Activated CD4-positive, alpha-beta T cell treated with anti-CD3 and anti-CD28 coated beads, Interleukin-2, amount 10 ng/mL, durations not matched to agents 24 days and 14 days (primary cell): Measurements from ENCODE around the gene LARGE2. TPM values are rescaled to one million over a fixed set of nuclear protein-coding genes. Genes with fewer than 3 reads are reported as not detected.
A peak's percentile ranks its signal among the peaks of the same experiment; 100 is the strongest.
"Not testable (repeated sequence)": the region's sequence is repeated elsewhere in the genome, so short reads cannot be mapped to it uniquely, and the experiment has no call there.

Experiments
- DNase-seq: peaks from one replicate; pipeline ENCODE4 v3.0.0; 2022
- H3K27ac Mint-ChIP-seq: one replicate; pipeline ENCODE4 v1.8.0; 2022; ENCODE audit warnings: mild to moderate bottlenecking, mixed read lengths
- H3K27me3 Mint-ChIP-seq: one replicate; pipeline ENCODE4 v1.8.0; 2022; ENCODE audit warnings: mixed read lengths
- H3K36me3 Mint-ChIP-seq: one replicate; pipeline ENCODE4 v1.8.0; 2022; ENCODE audit warnings: low read depth, mild to moderate bottlenecking, mixed read lengths
- H3K4me1 Mint-ChIP-seq: one replicate; pipeline ENCODE4 v1.8.0; 2021; ENCODE audit warnings: mixed read lengths
- H3K4me3 Mint-ChIP-seq: one replicate; pipeline ENCODE4 v1.8.0; 2022; ENCODE audit warnings: mild to moderate bottlenecking, moderate library complexity, mixed read lengths
- H3K9me3 Mint-ChIP-seq: one replicate; pipeline ENCODE4 v1.8.0; 2021; ENCODE audit warnings: mixed read lengths
- intact Hi-C: fragments of 100-400 bp; cut with micrococcal nuclease; formaldehyde crosslinking; loops from one replicate; pipeline ENCODE4 v1.15.1; 2023
- total RNA-seq: library from RNA; stranded (reverse); gene quantifications from 2 replicates; pipeline ENCODE4 v1.2.3, GENCODE V29; 2022

Gene LARGE2
- total RNA-seq, 1 donor from 2014 or later, result not detected

DNA sequence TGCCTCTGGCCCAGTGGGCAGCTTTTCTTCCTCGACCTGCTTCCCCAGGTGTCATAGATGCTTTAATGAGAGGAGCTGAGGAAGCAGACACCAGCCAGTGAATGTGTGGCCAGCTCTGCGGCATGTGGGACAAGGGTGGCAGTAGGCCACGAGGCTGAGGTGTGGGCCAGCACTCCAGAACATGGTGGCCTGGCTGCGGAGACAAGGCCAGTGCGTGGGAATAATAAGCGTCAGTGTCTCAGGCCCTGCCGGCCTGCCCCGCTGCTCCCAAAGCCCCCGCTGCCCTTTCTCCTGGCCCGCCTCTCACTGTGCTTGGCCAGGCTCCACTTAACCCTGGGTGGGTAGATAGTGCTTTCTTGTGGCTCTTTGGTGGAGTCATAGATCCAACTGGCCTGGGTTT is 34.9 kb upstream of the LARGE2 start:
- peaks cover 6% of the 10 kb centered on the region for H3K4me1 Mint-ChIP-seq
- no peaks in the 10 kb centered on the region for H3K9me3 Mint-ChIP-seq
- peaks cover 10% of the 10 kb centered on the region for H3K27me3 Mint-ChIP-seq
- no peak for DNase-seq
- intact Hi-C loops, result loop anchor here (5.0 kb wide), 1 partner anchor 40 kb away; the partner anchor contains the start of gene CRY2
- H3K27ac Mint-ChIP-seq, result no peak overlapping the region
- H3K36me3 Mint-ChIP-seq, result no peaks in the 10 kb centered on the region
- H3K4me3 Mint-ChIP-seq, result no peak overlapping the region

DNA sequence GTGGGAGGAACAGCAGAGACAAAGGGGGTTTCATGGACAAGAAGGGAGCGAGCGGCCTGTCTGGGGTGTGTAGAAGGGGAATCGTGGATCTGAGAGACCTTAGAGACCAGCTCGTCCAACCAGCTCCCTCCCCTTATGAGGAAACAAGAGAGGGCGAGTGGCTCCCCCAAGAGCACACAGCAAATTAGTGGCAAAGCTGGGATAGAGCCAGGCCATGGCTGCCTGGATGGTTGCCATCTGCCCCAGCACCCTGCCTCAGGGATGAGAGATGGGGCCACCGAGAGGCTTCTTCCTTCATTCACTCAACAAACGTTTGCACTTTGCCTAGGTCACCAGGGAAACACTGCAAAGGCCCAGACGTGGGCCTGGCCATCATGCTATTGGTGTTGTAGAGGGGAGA is 32.9 kb upstream of the LARGE2 start:
- intact Hi-C loops, result loop anchor here (5.0 kb wide), 1 partner anchor 42 kb away; the partner anchor contains the start of gene CRY2
- H3K4me1 Mint-ChIP-seq, result peaks cover 4% of the 10 kb centered on the region
- H3K27me3 Mint-ChIP-seq, result peaks cover 14% of the 10 kb centered on the region
- no peak for DNase-seq
- no peaks in the 10 kb centered on the region for H3K36me3 Mint-ChIP-seq
- no peak overlapping the region for H3K4me3 Mint-ChIP-seq
- no peak overlapping the region for H3K27ac Mint-ChIP-seq
- no peaks in the 10 kb centered on the region for H3K9me3 Mint-ChIP-seq

- Mint-ChIP-seq H3K36me3 (no peaks in the 10 kb centered on the region), H3K27me3 (peaks cover 13% of the 10 kb centered on the region), H3K9me3 (no peaks in the 10 kb centered on the region), H3K4me1 (peaks cover 3% of the 10 kb centered on the region), H3K27ac (no peak overlapping the region), H3K4me3 (no peak overlapping the region)
- no peak for DNase-seq
- intact Hi-C loops, result loop anchor here (5.0 kb wide), 1 partner anchor 43 kb away; the partner anchor contains the start of gene CRY2
Measured at GRCh38 chr11:45889966-45890365, 32.5 kb upstream of the LARGE2 start.

DNA sequence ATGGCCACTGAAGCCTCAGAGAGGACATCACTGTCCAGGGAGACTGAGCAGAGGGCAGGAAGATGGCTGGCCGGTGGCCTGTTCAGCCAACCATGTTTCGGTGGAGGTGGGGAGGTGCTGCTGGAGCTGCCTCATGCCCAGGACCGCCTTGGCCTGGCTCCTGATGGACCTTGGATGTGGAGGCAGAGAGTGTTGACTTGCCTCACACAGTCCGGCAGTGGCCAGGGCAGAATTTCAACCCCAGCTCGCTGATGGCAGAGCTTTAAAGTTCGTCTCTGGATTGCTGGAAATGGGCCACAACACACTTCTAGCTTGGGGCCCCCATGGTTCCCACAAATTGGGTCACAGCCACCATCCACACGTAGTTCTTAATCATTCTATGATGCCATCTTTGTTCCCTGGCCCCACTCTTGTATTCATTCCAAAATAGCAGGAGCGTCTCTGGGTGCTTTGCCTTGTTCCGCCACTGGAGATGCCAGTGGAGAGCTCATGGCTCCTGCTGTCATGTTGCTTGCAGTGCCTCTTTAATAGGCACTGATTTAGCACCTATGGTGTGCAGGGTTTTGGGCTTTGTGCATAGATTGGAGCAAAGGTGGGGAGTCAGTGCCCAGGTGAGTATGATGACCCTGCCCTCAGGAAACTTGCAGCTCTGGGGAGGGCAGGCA is 31.4 kb upstream of the LARGE2 start:
- Mint-ChIP-seq H3K27me3 (peaks cover 14% of the 10 kb centered on the region), H3K36me3 (no peaks in the 10 kb centered on the region), H3K4me3 (no peak overlapping the region), H3K4me1 (no peaks in the 10 kb centered on the region), H3K9me3 (no peaks in the 10 kb centered on the region), H3K27ac (no peak overlapping the region)
- no peak for DNase-seq
- intact Hi-C loops, result no loop called here

GRCh38 chr11:45892856-45893255 is 29.6 kb upstream of the LARGE2 start:
- intact Hi-C loops, result no loop called here
- H3K27me3 Mint-ChIP-seq, result peaks cover 20% of the 10 kb centered on the region
- H3K4me3 Mint-ChIP-seq, result no peak overlapping the region
- H3K27ac Mint-ChIP-seq, result no peak overlapping the region
- no peaks in the 10 kb centered on the region for H3K4me1 Mint-ChIP-seq
- no peak for DNase-seq
- no peaks in the 10 kb centered on the region for H3K36me3 Mint-ChIP-seq
- H3K9me3 Mint-ChIP-seq, result no peaks in the 10 kb centered on the region

GRCh38 chr11:45894555-45895247 is 27.8 kb upstream of the LARGE2 start:
- H3K36me3 Mint-ChIP-seq, result no peaks in the 10 kb centered on the region
- no peak overlapping the region for H3K27ac Mint-ChIP-seq
- no peak for DNase-seq
- no peaks in the 10 kb centered on the region for H3K9me3 Mint-ChIP-seq
- intact Hi-C loops, result no loop called here
- H3K27me3 Mint-ChIP-seq, result peaks cover 26% of the 10 kb centered on the region
- H3K4me3 Mint-ChIP-seq, result no peak overlapping the region
- peaks cover 2% of the 10 kb centered on the region for H3K4me1 Mint-ChIP-seq

GRCh38 chr11:45895553-45896259 is 26.8 kb upstream of the LARGE2 start:
- Mint-ChIP-seq H3K36me3 (no peaks in the 10 kb centered on the region), H3K9me3 (no peaks in the 10 kb centered on the region), H3K27ac (no peak overlapping the region), H3K4me1 (peaks cover 2% of the 10 kb centered on the region), H3K4me3 (no peak overlapping the region), H3K27me3 (peaks cover 30% of the 10 kb centered on the region)
- DNase-seq, result no peak
- intact Hi-C loops, result no loop called here

GRCh38 chr11:45896422-45896984 is 26.0 kb upstream of the LARGE2 start:
- Mint-ChIP-seq H3K36me3 (no peaks in the 10 kb centered on the region), H3K4me1 (peaks cover 2% of the 10 kb centered on the region), H3K9me3 (no peaks in the 10 kb centered on the region), H3K27me3 (peaks cover 38% of the 10 kb centered on the region), H3K4me3 (no peak overlapping the region), H3K27ac (no peak overlapping the region)
- intact Hi-C loops, result no loop called here
- no peak for DNase-seq

DNA sequence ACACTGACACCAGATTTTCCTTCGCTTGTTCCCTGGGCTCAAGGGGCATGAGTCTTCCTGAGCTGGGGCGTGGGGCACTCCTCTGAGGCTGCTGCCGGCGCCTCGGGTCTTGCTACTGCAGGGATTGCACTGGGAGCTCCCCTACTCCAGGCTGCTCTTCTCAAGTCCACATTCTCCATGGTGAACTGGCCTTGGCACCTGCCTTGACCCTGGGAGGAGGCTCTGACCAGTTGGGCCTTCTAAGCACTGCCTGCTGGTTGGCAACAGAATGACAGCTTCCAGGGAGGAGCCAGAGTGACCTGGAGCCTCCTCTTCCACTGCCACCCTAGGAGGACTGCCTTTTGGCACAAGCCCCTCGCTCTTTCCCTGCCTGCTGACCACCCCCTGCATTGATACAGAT is 24.9 kb upstream of the LARGE2 start:
- H3K36me3 Mint-ChIP-seq, result no peaks in the 10 kb centered on the region
- peaks cover 40% of the 10 kb centered on the region for H3K27me3 Mint-ChIP-seq
- no peak for DNase-seq
- intact Hi-C loops, result no loop called here
- peaks cover 2% of the 10 kb centered on the region for H3K4me1 Mint-ChIP-seq
- H3K4me3 Mint-ChIP-seq, result no peak overlapping the region
- H3K9me3 Mint-ChIP-seq, result no peaks in the 10 kb centered on the region
- no peak overlapping the region for H3K27ac Mint-ChIP-seq

DNA sequence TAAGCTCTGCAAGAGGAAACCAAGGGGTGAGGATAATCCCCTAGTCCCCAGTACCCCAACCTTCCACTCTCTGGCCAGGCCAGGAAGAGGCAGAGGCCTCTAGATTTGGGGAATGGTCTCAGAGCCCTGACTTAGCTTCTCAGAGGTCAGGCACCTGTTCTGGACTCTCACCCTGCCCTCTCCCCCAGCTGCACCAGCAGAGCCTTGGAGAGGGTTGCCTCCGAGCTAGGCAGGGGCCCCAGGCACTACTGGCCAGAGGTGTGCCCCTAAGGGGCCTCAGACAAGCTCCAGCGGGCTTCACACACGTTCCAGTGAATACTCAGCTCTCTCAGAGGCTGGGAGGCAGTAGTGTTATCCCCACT is 23.4 kb upstream of the LARGE2 start:
- intact Hi-C loops, result no loop called here
- H3K27ac Mint-ChIP-seq, result no peak overlapping the region
- H3K27me3 Mint-ChIP-seq, result peaks cover 37% of the 10 kb centered on the region
- peak overlapping the region; percentile 69 for H3K4me3 Mint-ChIP-seq
- H3K9me3 Mint-ChIP-seq, result no peaks in the 10 kb centered on the region
- no peak for DNase-seq
- H3K4me1 Mint-ChIP-seq, result peaks cover 2% of the 10 kb centered on the region
- no peaks in the 10 kb centered on the region for H3K36me3 Mint-ChIP-seq

- intact Hi-C loops, result no loop called here
- H3K4me3 Mint-ChIP-seq, result peak overlapping the region; percentile 69
- peak; percentile 92 for DNase-seq
- H3K4me1 Mint-ChIP-seq, result peaks cover 2% of the 10 kb centered on the region
- H3K27ac Mint-ChIP-seq, result no peak overlapping the region
- no peaks in the 10 kb centered on the region for H3K36me3 Mint-ChIP-seq
- no peaks in the 10 kb centered on the region for H3K9me3 Mint-ChIP-seq
- peaks cover 37% of the 10 kb centered on the region for H3K27me3 Mint-ChIP-seq
Measured at GRCh38 chr11:45899448-45900174, 22.8 kb upstream of the LARGE2 start.

DNA sequence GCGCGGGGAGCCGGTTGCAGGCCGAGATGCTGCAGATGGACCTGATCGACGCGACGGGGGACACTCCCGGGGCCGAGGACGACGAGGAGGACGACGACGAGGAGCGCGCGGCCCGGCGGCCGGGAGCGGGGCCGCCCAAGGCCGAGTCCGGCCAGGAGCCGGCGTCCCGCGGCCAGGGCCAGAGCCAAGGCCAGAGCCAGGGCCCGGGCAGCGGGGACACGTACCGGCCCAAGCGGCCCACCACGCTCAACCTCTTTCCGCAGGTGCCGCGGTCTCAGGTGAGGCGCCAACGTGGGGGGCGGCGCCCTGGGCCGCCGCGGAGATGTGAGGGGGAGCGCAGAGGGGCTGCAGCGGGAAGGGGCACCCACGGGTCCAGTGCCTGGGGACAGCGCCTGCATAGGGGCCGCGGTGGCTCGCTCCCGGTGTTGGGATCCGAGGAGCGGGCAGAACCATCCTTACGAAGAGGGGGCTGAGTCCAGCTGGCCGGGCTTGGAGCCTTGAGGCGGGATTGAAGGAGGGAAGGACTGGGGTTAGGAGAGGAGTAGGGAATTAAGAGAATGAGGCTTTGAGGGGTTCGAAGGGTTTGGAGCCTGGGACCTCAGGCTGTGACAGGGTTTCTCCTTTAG is 22.2 kb upstream of the LARGE2 start:
- H3K36me3 Mint-ChIP-seq, H3K27ac Mint-ChIP-seq, intact Hi-C loops, H3K4me1 Mint-ChIP-seq, DNase-seq, H3K9me3 Mint-ChIP-seq: not testable (repeated sequence)
- Mint-ChIP-seq H3K27me3 (peaks cover 32% of the 10 kb centered on the region), H3K4me3 (peak overlapping the region; percentile 28)

- no peaks in the 10 kb centered on the region for H3K9me3 Mint-ChIP-seq
- peaks cover 32% of the 10 kb centered on the region for H3K27me3 Mint-ChIP-seq
- intact Hi-C loops, result no loop called here
- H3K36me3 Mint-ChIP-seq, result no peaks in the 10 kb centered on the region
- H3K4me3 Mint-ChIP-seq, result peak overlapping the region; percentile 28
- peaks cover 2% of the 10 kb centered on the region for H3K4me1 Mint-ChIP-seq
- no peak overlapping the region for H3K27ac Mint-ChIP-seq
- DNase-seq, result no peak
Measured at GRCh38 chr11:45900916-45901617, 21.4 kb upstream of the LARGE2 start.
